K562 (cell line): ENCODE data around the gene CIAO3. TPM values are rescaled to one million over a fixed set of nuclear protein-coding genes. Genes with fewer than 3 reads are reported as not detected.

Experiments
- FOXP4 ChIP-seq: sonication (generic); formaldehyde crosslinking; IDR thresholded peaks from 2 replicates; pipeline ENCODE4 v1.8.0; 2022; ENCODE audit warnings: mild to moderate bottlenecking, missing genetic modification reagents, borderline replicate concordance
- MAX ChIP-seq: sonication (generic); formaldehyde crosslinking; IDR thresholded peaks from 2 replicates; pipeline ENCODE4 v1.9.0; 2022; ENCODE audit warnings: mild to moderate bottlenecking, missing genetic modification reagents
- PCBP1 ChIP-seq: fragments of 200-400 bp; formaldehyde crosslinking; IDR thresholded peaks from 2 replicates; pipeline ENCODE4 v1.6.1; 2018; ENCODE audit warnings: mild to moderate bottlenecking, low read depth, low read length; ENCODE audit not compliant: poor library complexity, severe bottlenecking
- RAD21 ChIP-seq, 2 experiments: fragments of 250-450 bp in 1 of 2; fragments of 450-650 bp in 1 of 2; sonication (Bioruptor Pico) in 1 of 2; formaldehyde crosslinking in 1 of 2; IDR thresholded peaks in 1 of 2; conservative IDR thresholded peaks in 1 of 2; 2 replicates each; pipeline versions ENCODE4 v1.4.0 to v1.8.0; 2020 to 2022; ENCODE audit warnings: mild to moderate bottlenecking in 2 of 2, moderate library complexity in 1 of 2
- REST ChIP-seq, 2 experiments: fragments of 450-650 bp; formaldehyde crosslinking in 1 of 2; IDR thresholded peaks; 2 replicates each; pipeline versions ENCODE4 v1.4.0 to v1.6.1; 2014 to 2020; ENCODE audit warnings: mild to moderate bottlenecking in 2 of 2, borderline replicate concordance in 1 of 2, low read depth in 1 of 2
- ZBTB33 ChIP-seq: sonication (generic); formaldehyde crosslinking; IDR thresholded peaks from 2 replicates; pipeline ENCODE4 v1.8.1; 2023; ENCODE audit warnings: mild to moderate bottlenecking, missing genetic modification reagents
- ZBTB7A ChIP-seq: IDR thresholded peaks from 2 replicates; pipeline ENCODE4 v1.6.1; 2011; ENCODE audit warnings: low read depth, mild to moderate bottlenecking, low read length, moderate library complexity, borderline replicate concordance; ENCODE audit not compliant: control insufficient read depth
- ZC3H11A ChIP-seq: IDR thresholded peaks from 2 replicates; pipeline ENCODE4 v1.6.1; 2012; ENCODE audit warnings: low read depth, low read length, improper control_type of control experiment
- ZNF263 ChIP-seq: sonication (generic); formaldehyde crosslinking; IDR thresholded peaks from 2 replicates; pipeline ENCODE4 v1.8.0; 2022; ENCODE audit warnings: mild to moderate bottlenecking, missing genetic modification reagents, borderline replicate concordance
- polyA plus RNA-seq, 8 experiments: library from polyadenylated mRNA; depleted of rRNA in 4 of 8; stranded (reverse) in 5 of 8; unstranded in 3 of 8; fragments of >200 nt; fragmentation: Nextera tagmentation in 2 of 8; fragmentation: Illumina TruSeq in 1 of 8; extraction: Ambion mirVana in 2 of 8; extraction: Trizol in 1 of 8; gene quantifications; 2 replicates each; pipeline versions ENCODE4 v1.2.1 to v1.2.3, GENCODE V29; 2011 to 2014; ENCODE audit warnings: inconsistent platforms in 1 of 8, missing spikeins in 1 of 8
- total RNA-seq, 7 experiments: library from RNA; depleted of rRNA in 6 of 7; stranded (reverse); fragments of >200 nt in 6 of 7; fragmentation: Illumina TruSeq in 2 of 7; extraction: Trizol in 2 of 7; gene quantifications; 2 replicates each; pipeline versions ENCODE4 v1.2.1 to v1.2.3, GENCODE V29; 2011 to 2021; ENCODE audit warnings: low replicate concordance in 1 of 7

Gene CIAO3
- total and polyA plus RNA-seq, 9 of the 15 experiments (the other 6 are each of a cell fraction or from before 2014, with no cell fraction given) = 2.2 to 35.6 (median 18.7) TPM

GRCh38 chr16:733382-734207 is 7.2 kb downstream of the CIAO3 start (continued):
- TF ChIP-seq ZC3H11A (no peak), MAX (CRISPR knock-in tag) (0 out of 2 replicates have a peak, but pooled peaks have one; percentile 25), RAD21 (CRISPR knock-in tag; conservative IDR thresholded peaks at IDR 0.05 in 1 of 2, IDR thresholded peaks at IDR 0.05 in 1 of 2) (peak in 1 of 2 experiments; percentile 43; a peak in 2 of 4 replicates), PCBP1 (peak; percentile 70), ZBTB7A (peak; percentile 55; the same call in 1 of the 2 replicates), FOXP4 (no peak), REST (IDR thresholded peaks at IDR 0.05; ENCODE audit: borderline replicate concordance) (peak; percentile 29; the same call in 1 of the 2 replicates), REST (CRISPR knock-in tag; IDR thresholded peaks at IDR 0.05; ENCODE audit: low read depth) (no peak), ZBTB33 (CRISPR knock-in tag) (peak; percentile 99), ZNF263 (0 out of 2 replicates have a peak, but pooled peaks have one; percentile 6)
